A673 (cell line): ENCODE data around the gene PABPC4L. TPM values are rescaled to one million over a fixed set of nuclear protein-coding genes. Genes with fewer than 3 reads are reported as not detected.
A peak's percentile ranks its signal among the peaks of the same experiment; 100 is the strongest.
"Not testable (repeated sequence)": the region's sequence is repeated elsewhere in the genome, so short reads cannot be mapped to it uniquely, and the experiment has no call there.

Source experiments
- BruUV-seq: library from RNA; stranded (reverse); fragments of 400-500 nt; replicated peaks from 2 replicates; lab custom pipeline; 2021; lab: Mats Ljungman, UMichigan
- CTCF ChIA-PET: fragments of 300-600 bp; sonication (Branson Sonifier 250); formaldehyde crosslinking; loops from one replicate; lab custom pipeline; 2022; ENCODE audit warnings: antibody characterized with exemption; lab: Charles Lee
- POLR2A ChIA-PET: fragments of 300-600 bp; sonication (Branson Sonifier 250); formaldehyde crosslinking; loops from one replicate; lab custom pipeline; 2022; ENCODE audit warnings: antibody characterized with exemption; ENCODE audit not compliant: low non-redundant PET; lab: Charles Lee
- DNase-seq: peaks from one replicate; pipeline ENCODE4 v3.0.0-alpha.2; 2015; ENCODE audit warnings: low spot score
- H3K27ac ChIP-seq: fragments of 200-600 bp; sonication (generic); 2 replicates; pipeline ENCODE4 v1.5.1; 2016; ENCODE audit warnings: mixed run types, low read depth, mild to moderate bottlenecking, mixed read lengths, antibody characterized with exemption, low read length; ENCODE audit not compliant: poor library complexity, severe bottlenecking
- H3K27me3 ChIP-seq: fragments of 200-600 bp; sonication (generic); replicated peaks from 2 replicates; pipeline ENCODE4 v1.6.1; 2017; ENCODE audit warnings: mixed run types, low read depth, mild to moderate bottlenecking, mixed read lengths, antibody characterized with exemption, low read length; ENCODE audit not compliant: insufficient read depth, poor library complexity
- H3K36me3 ChIP-seq: fragments of 200-600 bp; sonication (generic); 2 replicates; pipeline ENCODE4 v1.6.1; 2016; ENCODE audit warnings: mixed run types, mild to moderate bottlenecking, mixed read lengths, antibody characterized with exemption, low read length; ENCODE audit not compliant: insufficient read depth, poor library complexity, severe bottlenecking
- H3K4me1 ChIP-seq: fragments of 200-600 bp; sonication (generic); 2 replicates; pipeline ENCODE4 v1.6.1; 2017; ENCODE audit warnings: mixed run types, mild to moderate bottlenecking, mixed read lengths, antibody characterized with exemption, low read length; ENCODE audit not compliant: insufficient read depth, poor library complexity, severe bottlenecking
- H3K4me3 ChIP-seq: fragments of 200-600 bp; sonication (generic); 2 replicates; pipeline ENCODE4 v1.5.1; 2016; ENCODE audit warnings: low read depth, mixed run types, mild to moderate bottlenecking, mixed read lengths, low read length; ENCODE audit not compliant: poor library complexity, severe bottlenecking
- H3K9me3 ChIP-seq: fragments of 200-600 bp; sonication (generic); 2 replicates; pipeline ENCODE4 v1.6.1; 2016; ENCODE audit warnings: mixed run types, low read depth, mild to moderate bottlenecking, mixed read lengths, antibody characterized with exemption, low read length; ENCODE audit not compliant: poor library complexity, severe bottlenecking
- CTCF ChIP-seq: fragments of 300-800, 200-600 bp; sonication (generic); conservative IDR thresholded peaks from 2 replicates; pipeline ENCODE4 v1.5.1; 2017; ENCODE audit warnings: low read depth, mild to moderate bottlenecking, antibody characterized with exemption, low read length, moderate library complexity, mixed read lengths
- EZH2 ChIP-seq: fragments of 200-600 bp; sonication (generic); IDR thresholded peaks from 2 replicates; pipeline ENCODE4 v1.6.1; 2017; ENCODE audit warnings: borderline replicate concordance, low read depth, mild to moderate bottlenecking, mixed read lengths, antibody characterized with exemption, low read length; ENCODE audit not compliant: poor library complexity, severe bottlenecking
- intact Hi-C: fragments of 100-400 bp; cut with micrococcal nuclease; formaldehyde crosslinking; loops from one replicate; pipeline ENCODE4 v1.10.0; 2022; ENCODE audit not compliant: unreplicated experiment
- total RNA-seq: library from RNA; stranded (reverse); gene quantifications from 2 replicates; pipeline ENCODE4 v1.2.3, GENCODE V29; 2021

The PABPC4L gene
- total RNA-seq, 1 experiment from 2014 or later = 3.4 TPM

GRCh38 chr4:134219043-134219442, 17.5 kb upstream of the PABPC4L start:
- CTCF ChIA-PET = no interaction called here
- POLR2A ChIA-PET = no interaction called here
- H3K27me3 ChIP-seq = no peaks in the 10 kb centered on the region
- TF ChIP-seq EZH2 = no peak
- TF ChIP-seq CTCF = no peak
- no peak overlapping the region for H3K4me3 ChIP-seq
- H3K9me3 ChIP-seq = no peaks in the 10 kb centered on the region
- no peak for DNase-seq
- no TSS peak for BruUV-seq
- peaks cover 15% of the 10 kb centered on the region for H3K4me1 ChIP-seq
- H3K27ac ChIP-seq = no peak overlapping the region
- no peaks in the 10 kb centered on the region for H3K36me3 ChIP-seq
- intact Hi-C loops = no loop called here

GRCh38 chr4:134216411-134216810, 14.8 kb upstream of the PABPC4L start:
- Histone ChIP-seq H3K36me3 (no peaks in the 10 kb centered on the region), H3K9me3 (no peaks in the 10 kb centered on the region), H3K27ac (peak overlapping the region; percentile 16), H3K4me3 (no peak overlapping the region), H3K4me1 (peaks cover 15% of the 10 kb centered on the region), H3K27me3 (no peaks in the 10 kb centered on the region)
- no TSS peak for BruUV-seq
- DNase-seq = no peak
- CTCF ChIA-PET = no interaction called here
- POLR2A ChIA-PET = no interaction called here
- intact Hi-C loops = no loop called here
- TF ChIP-seq CTCF (no peak), EZH2 (no peak)

- no peaks in the 10 kb centered on the region for H3K36me3 ChIP-seq
- no peak for TF ChIP-seq EZH2
- TF ChIP-seq CTCF = no peak
- H3K4me3 ChIP-seq = no peak overlapping the region
- H3K4me1 ChIP-seq = peaks cover 15% of the 10 kb centered on the region
- CTCF ChIA-PET = no interaction called here
- H3K27ac ChIP-seq = peak overlapping the region; percentile 16
- no peaks in the 10 kb centered on the region for H3K9me3 ChIP-seq
- no TSS peak for BruUV-seq
- intact Hi-C loops = no loop called here
- no peaks in the 10 kb centered on the region for H3K27me3 ChIP-seq
- DNase-seq = peak; percentile 90
- POLR2A ChIA-PET = no interaction called here
Measured at GRCh38 chr4:134215620-134216344, 14.2 kb upstream of the PABPC4L start.

GRCh38 chr4:134207955-134208354, 6.4 kb upstream of the PABPC4L start:
- CTCF ChIA-PET, H3K27me3 ChIP-seq, BruUV-seq, H3K9me3 ChIP-seq, H3K36me3 ChIP-seq, intact Hi-C loops, H3K27ac ChIP-seq, H3K4me1 ChIP-seq, DNase-seq, POLR2A ChIA-PET, H3K4me3 ChIP-seq: not testable (repeated sequence)
